Thyroid gland (tissue), 4 donors: ENCODE measurements around the gene CEACAM3.

ENCODE experiments used
- CTCF ChIP-seq, 6 experiments: fragments of 200-600 bp in 3 of 6; fragments of 450-650 bp in 3 of 6; sonication (generic) in 3 of 6; IDR thresholded peaks; one replicate each; pipeline ENCODE4 v1.5.1; 2016 to 2019; ENCODE audit warnings: antibody characterized with exemption in 6 of 6, mild to moderate bottlenecking in 2 of 6, inconsistent platforms in 1 of 6, moderate library complexity in 1 of 6
- POLR2A ChIP-seq, 2 donors: fragments of 450-650 bp; IDR thresholded peaks; one replicate each; pipeline ENCODE4 v1.6.1; 2017; ENCODE audit warnings: antibody characterized with exemption in 2 of 2, mild to moderate bottlenecking in 2 of 2, moderate library complexity in 1 of 2

- no peak for TF ChIP-seq CTCF (IDR thresholded peaks at IDR 0.05)
- no peak for TF ChIP-seq POLR2A (IDR thresholded peaks at IDR 0.05)
Measured at GRCh38 chr19:41807176-41807575, 10.8 kb downstream of the CEACAM3 start.
